Measurements from ENCODE around the gene ITGB4.

Gene ITGB4

DNA sequence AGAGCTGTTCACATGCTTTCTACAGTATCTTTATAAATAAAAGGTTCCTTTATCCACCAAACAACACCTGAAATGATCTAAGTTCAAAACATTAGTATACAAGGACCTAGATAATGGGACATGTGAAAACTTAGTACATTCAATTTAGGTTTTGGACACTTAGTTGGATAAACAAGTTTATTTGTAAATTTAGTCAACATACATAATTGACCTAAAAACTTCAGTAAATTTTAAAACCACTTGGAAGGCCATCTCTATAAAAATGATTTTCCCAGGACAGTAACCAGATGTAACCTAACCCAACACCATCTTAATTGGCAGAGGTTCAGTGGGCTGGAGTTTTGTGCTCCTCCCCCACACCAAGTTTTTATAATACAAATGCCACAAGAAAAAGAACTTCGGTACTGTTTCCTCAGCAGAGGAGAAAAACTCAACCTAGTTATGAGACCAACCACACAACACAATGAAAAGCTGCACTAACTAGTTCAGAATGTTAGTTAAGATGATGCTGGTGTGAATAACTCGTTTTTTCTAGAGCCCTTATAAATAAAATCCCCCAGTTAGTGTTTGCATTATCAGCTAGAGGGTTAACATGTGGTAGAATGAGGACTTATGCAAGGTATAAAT lies 56.1 kb downstream of the ITGB4 start:
- TF ChIP-seq CTCF (conservative IDR thresholded peaks at IDR 0.05): no peak
- H3K27ac ChIP-seq: peak overlapping the region; percentile 31; the same call in 1 of the 2 replicates

DNA sequence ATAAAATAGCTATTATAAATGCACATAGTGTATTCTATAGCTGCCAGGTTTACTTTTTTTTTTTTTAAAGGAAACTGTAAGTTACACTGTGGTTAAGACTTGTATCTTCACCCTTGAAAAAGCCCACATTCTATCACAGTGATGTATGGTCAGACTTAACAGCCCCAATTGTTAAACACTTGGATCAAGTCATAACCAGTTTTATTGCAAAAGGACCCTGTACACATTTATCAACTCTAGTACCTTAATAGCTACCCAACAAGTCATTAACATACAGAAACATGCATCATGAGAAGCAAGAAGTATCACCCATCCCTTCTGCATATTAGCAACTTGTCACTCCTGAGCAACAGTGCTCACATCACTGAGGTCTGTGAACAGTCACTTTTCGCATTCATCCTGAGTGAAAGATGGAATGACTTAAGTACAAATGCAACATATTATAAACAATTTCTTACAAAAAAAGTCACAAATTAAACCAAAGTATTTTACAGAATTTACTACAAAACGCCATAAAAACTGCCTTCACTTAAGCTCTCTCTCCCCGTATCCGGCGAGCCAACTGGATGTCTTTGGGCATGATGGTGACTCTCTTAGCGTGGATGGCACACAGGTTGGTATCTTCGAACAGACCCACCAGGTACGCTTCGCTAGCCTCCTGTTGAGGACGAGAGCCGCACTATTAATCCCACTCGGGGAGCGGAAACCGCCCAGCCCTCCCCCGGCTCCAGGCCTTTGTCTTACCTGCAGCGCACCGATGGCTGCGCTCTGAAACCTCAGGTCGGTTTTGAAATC lies 57.0 kb downstream of the ITGB4 start:
- H3K27ac ChIP-seq: peak overlapping the region; percentile 94

GRCh38 chr17:75778861-75779249 lies 57.6 kb downstream of the ITGB4 start:
- H3K27ac ChIP-seq: peak overlapping the region; percentile 94
- peak; percentile 78 for TF ChIP-seq CTCF (conservative IDR thresholded peaks at IDR 0.05)

DNA sequence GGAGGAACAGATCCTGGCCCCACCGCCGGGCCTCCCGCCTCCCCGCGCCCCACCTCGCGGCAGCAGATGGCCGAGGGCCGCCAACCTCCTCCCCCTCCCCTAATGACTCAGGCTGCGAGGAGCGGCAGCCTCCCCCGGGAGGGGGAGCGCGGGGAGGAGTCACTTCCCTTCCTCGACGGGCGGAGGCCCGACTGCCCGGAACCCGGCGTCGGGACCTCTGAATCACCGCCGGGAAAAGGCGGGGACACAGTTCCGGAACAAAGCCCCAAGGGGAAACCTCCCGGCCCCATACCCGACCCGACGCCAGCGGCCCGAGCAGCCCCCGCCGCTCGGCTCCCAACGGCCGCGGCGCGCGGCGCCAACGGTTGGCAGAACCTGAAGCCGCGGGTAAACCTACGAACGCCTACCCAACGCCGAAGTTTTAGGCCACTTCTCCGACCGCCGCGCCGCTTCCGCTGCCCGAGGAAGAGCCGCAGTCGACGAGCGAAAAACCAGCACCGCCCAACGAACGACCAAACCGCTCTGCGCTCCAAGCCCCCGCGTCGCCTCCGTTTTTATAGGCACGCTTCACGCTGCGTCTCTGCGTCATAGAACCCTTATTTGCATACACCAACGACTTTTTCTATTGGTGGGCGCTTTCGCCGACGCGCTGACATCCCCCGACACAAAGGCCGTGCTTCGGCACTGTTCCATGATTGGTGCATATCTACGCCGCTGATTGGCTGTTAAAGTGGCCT lies 58.2 kb downstream of the ITGB4 start:
- H3K27ac ChIP-seq: peak overlapping the region; percentile 94
- TF ChIP-seq CTCF (conservative IDR thresholded peaks at IDR 0.05): peak; percentile 46

GRCh38 chr17:75779987-75780889 lies 59.0 kb downstream of the ITGB4 start:
- TF ChIP-seq CTCF (conservative IDR thresholded peaks at IDR 0.05): no peak
- peak overlapping the region; percentile 94 for H3K27ac ChIP-seq

GRCh38 chr17:75783069-75783783 lies 62.0 kb downstream of the ITGB4 start:
- TF ChIP-seq CTCF (conservative IDR thresholded peaks at IDR 0.05): peak; percentile 81
- H3K27ac ChIP-seq: peak overlapping the region; percentile 97

Measured in VCaP (cell line).